ENCODE results near the gene SIPA1L3.
"Not testable (repeated sequence)": the region's sequence is repeated elsewhere in the genome, so short reads cannot be mapped to it uniquely, and the experiment has no call there.

DNA sequence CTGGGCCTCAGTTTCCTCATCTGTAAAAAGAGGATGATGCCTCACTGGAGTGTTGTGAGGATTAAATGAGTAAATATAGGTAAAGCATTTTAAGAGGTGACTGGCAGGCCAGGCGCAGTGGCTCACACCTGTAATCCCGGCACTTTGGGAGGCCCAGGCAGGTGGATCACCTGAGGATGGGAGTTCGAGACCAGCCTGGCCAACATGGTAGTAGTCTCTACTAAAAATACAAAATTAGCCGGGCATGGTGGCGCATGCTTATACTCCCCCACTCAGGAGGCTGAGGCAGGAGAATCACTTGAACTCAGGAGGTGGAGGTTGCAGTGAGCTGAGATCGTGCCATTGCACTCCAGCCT is 317.8 kb downstream of the SIPA1L3 start:
- TF ChIP-seq, protein P1, sequence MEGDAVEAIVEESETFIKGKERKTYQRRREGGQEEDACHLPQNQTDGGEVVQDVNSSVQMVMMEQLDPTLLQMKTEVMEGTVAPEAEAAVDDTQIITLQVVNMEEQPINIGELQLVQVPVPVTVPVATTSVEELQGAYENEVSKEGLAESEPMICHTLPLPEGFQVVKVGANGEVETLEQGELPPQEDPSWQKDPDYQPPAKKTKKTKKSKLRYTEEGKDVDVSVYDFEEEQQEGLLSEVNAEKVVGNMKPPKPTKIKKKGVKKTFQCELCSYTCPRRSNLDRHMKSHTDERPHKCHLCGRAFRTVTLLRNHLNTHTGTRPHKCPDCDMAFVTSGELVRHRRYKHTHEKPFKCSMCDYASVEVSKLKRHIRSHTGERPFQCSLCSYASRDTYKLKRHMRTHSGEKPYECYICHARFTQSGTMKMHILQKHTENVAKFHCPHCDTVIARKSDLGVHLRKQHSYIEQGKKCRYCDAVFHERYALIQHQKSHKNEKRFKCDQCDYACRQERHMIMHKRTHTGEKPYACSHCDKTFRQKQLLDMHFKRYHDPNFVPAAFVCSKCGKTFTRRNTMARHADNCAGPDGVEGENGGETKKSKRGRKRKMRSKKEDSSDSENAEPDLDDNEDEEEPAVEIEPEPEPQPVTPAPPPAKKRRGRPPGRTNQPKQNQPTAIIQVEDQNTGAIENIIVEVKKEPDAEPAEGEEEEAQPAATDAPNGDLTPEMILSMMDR (conservative IDR thresholded peaks at IDR 0.05), result not testable (repeated sequence)
- not testable (repeated sequence) for TF ChIP-seq ZFX (IDR thresholded peaks at IDR 0.05)

All from C4-2B (cell line).